Measurements from ENCODE around the gene L1TD1.

DNA sequence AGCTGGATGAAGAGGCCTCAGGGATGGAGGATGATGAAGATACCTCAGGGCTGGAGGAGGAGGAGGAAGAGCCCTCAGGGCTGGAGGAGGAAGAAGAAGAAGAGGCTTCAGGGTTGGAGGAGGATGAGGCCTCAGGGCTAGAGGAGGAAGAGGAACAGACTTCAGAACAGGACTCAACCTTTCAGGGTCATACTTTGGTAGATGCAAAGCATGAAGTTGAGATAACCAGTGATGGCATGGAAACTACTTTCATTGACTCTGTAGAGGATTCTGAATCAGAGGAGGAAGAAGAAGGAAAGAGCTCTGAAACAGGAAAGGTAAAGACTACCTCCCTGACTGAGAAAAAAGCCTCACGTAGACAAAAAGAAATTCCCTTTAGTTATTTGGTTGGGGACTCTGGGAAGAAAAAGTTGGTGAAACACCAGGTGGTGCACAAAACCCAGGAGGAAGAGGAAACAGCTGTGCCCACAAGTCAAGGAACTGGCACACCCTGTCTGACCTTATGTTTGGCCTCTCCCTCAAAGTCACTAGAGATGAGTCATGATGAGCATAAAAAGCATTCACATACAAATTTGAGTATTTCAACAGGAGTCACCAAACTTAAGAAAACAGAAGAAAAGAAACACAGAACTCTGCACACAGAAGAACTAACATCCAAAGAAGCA is 15.4 kb downstream of the L1TD1 start:
- TF ChIP-seq, protein P1, sequence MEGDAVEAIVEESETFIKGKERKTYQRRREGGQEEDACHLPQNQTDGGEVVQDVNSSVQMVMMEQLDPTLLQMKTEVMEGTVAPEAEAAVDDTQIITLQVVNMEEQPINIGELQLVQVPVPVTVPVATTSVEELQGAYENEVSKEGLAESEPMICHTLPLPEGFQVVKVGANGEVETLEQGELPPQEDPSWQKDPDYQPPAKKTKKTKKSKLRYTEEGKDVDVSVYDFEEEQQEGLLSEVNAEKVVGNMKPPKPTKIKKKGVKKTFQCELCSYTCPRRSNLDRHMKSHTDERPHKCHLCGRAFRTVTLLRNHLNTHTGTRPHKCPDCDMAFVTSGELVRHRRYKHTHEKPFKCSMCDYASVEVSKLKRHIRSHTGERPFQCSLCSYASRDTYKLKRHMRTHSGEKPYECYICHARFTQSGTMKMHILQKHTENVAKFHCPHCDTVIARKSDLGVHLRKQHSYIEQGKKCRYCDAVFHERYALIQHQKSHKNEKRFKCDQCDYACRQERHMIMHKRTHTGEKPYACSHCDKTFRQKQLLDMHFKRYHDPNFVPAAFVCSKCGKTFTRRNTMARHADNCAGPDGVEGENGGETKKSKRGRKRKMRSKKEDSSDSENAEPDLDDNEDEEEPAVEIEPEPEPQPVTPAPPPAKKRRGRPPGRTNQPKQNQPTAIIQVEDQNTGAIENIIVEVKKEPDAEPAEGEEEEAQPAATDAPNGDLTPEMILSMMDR (IDR thresholded peaks at IDR 0.05) = no peak
- no peak for TF ChIP-seq POLR2A (IDR thresholded peaks at IDR 0.05)
- TF ChIP-seq POLR2AphosphoS5 (IDR thresholded peaks at IDR 0.05) = no peak

Data from stomach (tissue), 4 donors.